Inflammatory macrophage treated with lipopolysaccharide for 1 hour (primary cell): ENCODE results near the gene TOPAZ1.

ENCODE experiments used
- DNase-seq, 2 donors: peaks; one replicate each; pipeline ENCODE4 v3.0.0-alpha.2; 2020 to 2022

TOPAZ1 gene

DNA sequence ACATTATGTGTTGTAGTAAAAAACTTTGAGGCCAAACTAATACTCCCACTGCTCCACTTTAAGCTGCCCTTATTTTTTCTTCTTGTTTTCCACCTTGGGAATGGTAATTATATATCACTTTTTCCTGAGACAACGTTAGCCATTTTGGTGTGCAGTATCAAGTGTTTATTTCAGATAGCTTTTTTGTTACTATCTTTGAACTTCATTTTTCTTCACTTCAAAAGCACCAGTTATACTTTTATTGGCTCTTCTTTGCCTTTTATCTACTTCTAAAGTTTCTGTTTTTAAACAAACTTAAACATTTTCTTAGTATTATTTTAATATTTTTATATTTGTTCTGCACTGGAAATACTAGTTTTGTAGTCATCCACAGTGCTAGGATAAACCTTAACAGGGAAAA, 6.5 kb downstream of the TOPAZ1 start:
- no peak for DNase-seq

DNA sequence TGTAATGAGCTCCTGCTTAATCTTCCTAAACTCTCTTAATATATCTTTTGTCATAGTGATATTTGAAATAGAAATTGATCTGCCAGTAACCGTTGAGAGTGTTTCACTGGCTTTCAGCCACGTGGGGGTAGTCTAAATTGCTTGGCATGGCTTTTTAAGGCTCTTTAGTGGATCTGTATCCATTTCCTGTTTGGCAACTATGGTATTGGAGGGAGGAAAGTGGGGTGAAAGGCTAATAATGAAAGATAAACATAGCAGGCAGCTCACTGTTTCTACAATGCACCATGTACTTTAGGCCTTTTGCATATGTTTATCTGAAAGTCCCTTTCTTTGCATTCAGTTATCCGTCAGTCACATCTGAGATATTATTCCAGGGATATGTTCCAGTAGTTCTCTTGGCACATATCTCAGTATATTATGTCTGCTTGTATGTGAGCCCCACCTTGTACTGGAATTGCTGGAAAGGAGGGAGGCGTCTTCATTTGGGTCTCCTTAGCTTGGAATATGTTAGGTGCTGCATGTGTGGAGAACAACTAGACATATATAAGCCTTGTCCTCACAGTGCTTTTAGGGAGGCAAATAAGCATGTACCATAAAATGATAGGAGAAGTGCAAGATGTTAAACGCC, 10.8 kb downstream of the TOPAZ1 start:
- DNase-seq = no peak

DNA sequence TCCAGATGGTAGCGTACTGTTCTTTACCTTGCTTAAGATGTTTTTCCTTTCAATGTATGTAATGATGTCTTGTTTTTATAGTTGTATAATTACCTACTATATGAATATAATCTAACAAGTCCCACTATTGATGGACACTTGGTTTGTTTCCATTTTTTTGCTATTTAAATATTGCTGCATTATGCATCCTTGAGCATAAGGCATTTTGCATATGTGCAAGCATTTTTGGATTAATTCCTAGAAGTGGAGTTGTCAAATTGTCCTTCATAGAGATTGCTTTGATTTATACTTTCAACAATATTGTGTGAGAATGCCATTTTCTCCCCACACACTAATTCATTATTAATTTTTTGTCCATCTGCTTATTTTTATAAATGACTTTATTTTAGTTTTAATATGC, 17.7 kb downstream of the TOPAZ1 start:
- no peak for DNase-seq

DNA sequence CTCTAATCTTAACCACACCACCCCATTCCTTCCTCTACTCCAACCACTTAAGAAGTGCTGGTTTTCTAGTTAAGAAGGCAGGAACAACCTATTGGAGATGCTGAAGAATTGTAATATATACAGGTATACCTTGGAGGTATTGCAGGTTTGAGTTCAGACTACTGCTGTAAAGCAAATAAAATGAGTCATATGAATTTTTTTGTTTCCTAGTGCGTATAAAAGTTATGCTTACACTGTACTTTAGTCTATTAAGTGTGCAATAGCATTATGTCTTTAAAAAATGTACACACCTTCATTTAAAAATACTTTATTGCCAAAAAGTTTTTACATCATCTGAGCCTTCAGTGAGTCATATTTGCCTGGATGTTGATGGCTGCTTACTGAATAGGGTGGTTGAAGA, 22.5 kb downstream of the TOPAZ1 start:
- DNase-seq = no peak

DNA sequence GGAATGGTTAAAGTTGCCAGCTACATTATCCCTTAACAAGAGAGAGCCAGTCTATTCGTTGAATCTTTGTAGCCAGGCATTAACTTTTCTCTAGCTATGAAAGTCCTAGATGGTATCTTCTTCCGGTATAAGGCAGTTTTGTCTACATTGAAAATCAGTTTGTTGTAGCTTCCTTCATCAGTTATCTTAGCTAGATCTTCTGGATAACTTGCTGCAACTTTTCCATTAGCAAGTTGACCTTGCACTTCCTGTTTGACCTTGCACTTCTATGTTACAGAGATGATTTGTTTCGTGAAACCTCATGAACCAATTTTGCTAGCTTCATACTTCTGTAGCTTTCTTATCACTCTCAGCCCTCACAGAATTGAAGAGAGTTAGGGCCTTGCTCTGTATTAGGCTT, 24.1 kb downstream of the TOPAZ1 start:
- no peak for DNase-seq

DNA sequence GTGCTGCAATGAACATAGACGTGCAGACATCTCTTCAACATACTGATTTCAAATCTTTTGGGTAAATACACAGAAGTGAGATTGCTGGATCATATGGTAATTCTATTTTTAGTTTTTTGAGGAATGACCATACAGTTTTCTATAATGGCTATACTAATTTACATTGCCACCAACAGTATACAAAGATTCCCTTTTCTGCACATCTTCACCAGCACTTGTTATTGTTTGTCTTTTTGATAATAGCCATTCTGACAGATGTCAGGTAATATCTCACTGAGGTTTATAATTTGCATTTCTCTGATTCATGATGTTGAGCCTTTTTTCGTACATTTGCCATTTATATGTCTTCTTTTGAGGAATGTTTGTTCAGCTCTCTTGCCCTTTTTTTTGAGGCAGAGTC, 30.5 kb downstream of the TOPAZ1 start:
- DNase-seq = no peak

DNA sequence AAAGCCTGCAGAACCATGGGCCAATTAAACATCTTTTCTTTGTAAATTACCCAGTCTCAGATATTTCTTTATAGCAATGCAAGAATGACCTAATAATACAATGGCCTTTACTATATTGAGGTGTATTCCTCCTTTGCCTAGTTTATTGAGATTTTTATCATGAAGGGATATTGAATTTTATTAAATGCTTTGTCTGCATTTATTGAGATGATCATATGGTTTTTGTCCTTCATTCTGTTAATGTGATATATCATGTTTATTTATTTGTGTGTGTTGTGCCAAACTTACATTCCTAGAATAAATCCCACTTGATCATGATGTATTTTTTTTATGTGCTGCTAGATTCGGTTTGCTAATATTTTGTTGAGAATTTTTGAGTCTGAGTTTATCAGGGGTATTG, 36.2 kb downstream of the TOPAZ1 start:
- DNase-seq = no peak

DNA sequence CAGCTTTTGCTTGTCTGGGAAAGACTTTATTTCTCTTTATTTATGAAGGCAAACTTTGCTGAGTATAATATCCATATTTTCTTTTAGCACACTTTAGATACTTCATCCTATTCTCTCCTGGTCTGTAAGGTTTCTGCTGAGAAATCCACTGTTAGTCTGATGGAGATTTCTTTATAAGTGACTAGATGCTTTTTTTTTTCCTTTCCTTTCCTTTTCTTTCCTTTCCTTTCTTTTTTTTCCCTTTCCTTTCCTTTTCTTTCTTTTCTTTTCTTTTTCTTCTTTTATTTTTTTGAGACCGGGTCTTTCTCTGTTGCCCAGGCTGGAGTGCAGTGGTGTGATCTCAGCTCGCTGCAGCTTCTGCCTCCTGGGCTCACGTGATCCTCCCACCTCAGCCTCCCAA, 38.4 kb downstream of the TOPAZ1 start:
- DNase-seq = no peak

DNA sequence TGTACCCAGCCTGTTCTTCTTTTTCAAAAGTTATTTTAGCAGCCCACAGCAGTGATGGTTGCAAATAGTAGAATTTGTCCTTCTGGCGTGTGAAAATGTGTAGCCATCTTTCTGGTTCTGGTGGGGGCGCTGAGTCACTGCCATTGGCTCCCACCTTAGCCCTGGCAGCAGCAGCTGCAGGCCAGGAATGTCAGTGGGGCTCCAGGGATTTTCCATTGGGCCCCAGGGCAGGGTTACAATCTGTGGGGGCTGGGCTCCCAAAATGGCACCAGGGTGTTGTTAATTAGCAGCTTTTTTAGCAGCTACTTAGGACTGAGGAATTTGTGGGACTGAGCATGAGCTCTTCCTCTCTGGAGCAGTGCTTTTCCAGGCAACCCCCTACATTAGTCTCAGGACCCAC, 38.9 kb downstream of the TOPAZ1 start:
- no peak for DNase-seq

DNA sequence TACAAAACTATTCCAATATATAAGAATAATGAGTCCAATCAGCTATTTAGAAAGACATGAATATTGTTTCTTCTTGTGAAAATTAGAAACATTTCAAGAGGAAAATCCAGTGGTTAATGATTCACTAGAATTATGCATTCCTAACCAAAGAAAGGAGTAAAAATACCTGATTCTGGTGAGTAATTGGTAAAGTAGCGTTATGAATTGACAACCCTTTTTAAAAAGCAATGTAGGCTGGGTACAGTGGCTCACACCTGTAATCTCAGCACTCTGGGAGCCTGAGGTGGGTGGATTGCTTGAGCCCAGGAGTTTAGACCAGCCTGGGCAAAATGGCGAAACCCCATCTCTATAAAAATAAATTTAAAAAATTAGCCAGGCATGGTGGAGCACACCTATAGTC, 43.3 kb downstream of the TOPAZ1 start:
- DNase-seq = no peak

DNA sequence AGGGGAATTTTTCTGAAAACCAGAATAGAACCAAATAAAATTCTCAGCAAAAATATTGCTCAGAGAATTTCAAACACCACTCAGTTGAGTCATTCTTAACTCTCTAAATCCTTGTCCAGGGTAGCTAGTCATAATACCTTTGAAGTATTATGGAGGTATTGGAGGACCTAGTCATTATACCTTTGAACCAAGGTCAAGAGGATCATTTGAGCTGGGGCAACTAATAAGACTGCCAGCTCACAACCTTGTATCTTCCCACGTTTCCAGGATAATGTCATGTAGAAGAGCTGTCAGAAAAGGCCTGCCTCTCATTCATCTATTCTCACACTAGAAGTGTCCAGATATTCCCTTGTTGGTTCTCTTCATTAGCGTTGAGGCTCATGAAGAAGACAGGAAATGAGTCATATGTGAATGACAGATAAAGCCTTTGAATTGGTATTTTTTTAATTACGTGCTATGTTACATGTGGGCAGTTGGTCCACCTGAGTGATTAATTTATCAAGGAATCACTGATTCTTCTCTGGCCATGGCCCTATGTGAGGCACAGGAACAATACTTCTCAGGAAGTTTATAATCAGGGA, 48.3 kb downstream of the TOPAZ1 start:
- DNase-seq = no peak

DNA sequence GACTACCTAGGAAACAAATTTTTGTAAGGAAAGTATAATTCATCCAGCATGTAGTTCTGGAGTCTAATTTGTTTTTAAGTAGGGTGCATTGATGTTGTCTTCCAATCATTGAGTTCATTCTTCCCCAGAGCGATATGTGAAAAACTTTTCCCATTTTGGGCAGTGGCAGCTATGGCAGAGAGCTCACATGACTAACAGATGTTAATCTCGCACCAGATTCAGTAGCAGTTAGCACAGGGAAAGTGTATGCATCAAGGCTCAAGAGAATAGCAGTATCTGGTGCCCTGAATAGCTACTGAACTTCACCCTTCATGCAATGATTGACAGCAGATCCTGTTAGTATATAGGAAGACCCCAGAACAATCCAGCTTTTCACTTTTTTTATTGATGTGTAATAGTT, 50.6 kb downstream of the TOPAZ1 start:
- no peak for DNase-seq

DNA sequence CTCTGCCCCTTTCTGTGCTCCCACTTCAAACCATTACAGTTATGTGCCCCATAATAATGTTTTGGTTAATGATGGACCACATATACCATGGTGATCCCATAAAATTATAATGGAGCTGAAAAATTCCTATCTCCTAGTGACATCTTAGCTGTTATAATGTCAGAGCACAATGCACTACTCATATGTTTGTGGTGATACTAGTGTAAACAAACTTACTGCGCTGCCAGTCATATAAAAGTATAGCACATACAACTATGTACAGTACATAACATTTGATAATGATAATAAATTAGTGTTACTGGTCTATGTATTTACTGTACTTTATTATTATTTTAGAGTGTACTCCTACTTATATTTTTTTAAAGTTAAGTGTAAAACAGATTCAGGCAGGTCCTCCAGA, 51.3 kb downstream of the TOPAZ1 start:
- DNase-seq = no peak

DNA sequence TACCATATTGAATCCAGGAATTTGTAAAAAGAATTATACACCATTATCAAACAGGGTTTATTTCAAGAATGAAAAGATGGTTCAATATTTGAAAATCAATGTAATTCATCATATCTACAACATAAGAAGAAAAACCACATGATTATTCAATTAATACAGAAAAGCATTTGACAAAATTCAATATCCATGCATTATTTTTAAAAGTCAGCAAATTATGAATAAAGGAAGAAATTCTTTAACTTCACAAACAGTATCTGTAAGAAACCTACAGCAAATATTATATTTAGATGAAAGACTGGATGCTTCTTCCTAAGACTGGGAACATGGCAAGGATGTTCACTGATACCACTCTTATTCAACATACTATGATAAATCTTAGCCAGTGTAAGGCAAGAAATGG, 55.6 kb downstream of the TOPAZ1 start:
- no peak for DNase-seq

DNA sequence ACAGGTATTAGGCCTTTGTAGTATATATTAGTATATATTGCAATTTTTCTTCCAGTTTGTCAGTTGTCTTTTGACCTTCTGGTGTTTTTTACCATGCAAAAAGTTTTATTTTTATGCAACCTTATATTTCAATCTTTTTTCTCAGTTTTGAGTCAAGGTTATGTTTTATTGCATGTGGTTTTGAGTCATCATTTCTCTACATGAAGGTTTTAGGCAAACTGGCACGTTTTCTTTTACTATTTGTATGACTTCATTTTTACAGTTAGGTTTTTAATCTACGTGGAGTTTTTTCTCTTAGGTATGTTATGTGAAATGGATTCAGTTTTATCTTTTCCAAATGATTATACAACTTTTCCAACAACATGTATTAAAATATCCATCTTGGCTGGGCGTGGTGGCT, 60.1 kb downstream of the TOPAZ1 start:
- no peak for DNase-seq

DNA sequence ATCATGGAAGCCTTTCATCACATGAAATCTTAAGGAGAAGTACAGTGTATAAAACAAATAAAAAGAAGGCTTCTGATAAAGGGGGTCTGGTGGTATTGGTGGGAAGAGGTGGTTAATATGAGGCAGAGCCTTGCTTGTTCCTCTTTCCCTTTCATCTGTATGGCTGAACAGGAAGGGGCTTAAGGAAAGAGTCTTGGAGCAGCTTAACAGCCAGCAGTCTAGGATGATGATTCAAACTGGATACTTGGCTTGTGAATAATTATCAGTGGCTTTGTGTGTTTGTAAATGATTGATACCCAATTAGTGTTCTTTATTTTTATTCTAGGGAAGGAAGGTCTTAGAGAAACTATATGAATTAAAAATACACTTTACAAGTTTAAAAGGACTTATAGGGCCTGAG, 67.8 kb downstream of the TOPAZ1 start:
- no peak for DNase-seq

DNA sequence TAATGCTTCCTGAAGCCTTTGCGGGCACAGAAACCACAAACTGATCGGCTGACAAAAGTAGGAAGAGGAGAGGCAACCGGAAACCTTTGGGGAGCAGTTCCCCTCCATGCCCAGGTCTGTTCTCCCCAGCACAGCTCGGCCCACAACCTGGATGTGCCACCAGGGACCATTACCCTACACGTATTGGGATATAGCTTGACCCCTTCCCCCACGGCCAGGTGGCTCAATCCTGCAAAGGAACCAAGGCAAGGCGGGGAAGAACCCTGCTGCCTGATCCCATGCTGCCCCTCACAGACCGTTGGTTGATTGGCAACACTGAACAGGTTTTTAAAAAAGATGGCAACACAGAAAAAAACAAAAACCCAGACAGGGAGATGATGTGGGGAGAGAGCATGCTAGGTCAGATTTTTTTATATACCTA, 77.2 kb downstream of the TOPAZ1 start:
- no peak for DNase-seq

DNA sequence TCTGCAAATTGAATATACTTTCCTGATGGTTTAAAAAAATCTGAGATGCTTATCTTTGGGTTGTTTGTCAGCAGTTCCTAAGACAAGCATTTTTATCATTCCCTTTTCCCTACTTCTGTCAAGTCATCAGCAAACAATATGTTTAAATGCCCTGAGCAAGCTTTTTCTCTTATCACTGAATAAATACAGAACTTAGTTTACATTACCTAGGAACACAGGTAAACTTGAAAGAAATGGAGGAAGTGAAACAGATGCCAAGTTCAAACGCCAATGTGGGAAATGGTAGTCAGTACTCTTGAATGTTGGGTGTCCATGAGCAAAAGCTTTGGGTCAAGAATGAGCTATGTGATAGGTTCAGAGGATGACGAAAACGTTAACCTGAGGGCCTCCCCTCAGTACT, 79.6 kb downstream of the TOPAZ1 start:
- DNase-seq = no peak

DNA sequence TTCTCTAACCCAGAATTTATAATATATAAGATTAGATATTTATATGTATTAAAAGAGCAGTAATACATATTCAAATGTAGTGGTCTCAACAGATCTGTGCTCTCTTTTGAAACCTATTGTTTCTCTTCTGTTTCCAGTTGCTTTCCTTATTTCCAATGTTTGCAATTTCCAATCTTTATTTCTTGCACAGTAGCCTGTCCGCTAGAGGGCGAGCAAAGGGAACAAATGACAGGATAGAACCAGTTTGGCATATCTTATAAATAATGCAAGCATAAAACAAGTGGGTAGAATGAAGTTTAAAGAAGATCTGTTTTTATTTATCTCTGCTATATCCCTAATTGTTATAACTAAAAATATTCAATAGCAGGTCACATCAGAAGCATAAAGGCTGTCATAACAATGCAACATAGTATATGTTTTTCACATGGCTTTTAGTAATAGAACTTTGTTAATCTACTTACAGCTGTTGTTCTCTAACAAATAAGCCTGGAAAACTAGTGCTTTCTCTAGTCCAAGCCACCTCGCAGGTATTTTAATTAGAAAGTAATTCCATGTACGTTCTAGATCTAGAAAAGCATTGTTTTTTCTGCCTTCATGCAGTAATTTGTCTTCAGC, 81.8 kb downstream of the TOPAZ1 start:
- peak; percentile 36 to 78 for DNase-seq

DNA sequence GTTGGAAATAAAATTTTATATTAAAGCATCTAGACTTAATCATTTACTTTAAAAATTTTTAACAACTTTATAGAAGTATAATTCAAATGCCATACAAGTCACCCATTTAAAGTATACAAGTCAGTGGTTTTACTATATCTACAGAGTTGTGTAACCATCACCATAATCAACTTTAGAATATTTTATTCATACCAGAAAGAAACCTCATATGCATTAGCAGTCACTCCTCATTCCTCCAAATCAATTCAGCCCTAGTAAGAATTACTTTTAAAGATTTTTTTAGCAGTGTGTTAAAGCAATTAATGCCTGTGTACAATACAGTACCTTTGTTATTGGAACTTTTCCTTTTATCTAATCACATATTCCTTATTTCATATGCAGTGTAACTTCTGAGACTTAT, 82.9 kb downstream of the TOPAZ1 start:
- DNase-seq = no peak

DNA sequence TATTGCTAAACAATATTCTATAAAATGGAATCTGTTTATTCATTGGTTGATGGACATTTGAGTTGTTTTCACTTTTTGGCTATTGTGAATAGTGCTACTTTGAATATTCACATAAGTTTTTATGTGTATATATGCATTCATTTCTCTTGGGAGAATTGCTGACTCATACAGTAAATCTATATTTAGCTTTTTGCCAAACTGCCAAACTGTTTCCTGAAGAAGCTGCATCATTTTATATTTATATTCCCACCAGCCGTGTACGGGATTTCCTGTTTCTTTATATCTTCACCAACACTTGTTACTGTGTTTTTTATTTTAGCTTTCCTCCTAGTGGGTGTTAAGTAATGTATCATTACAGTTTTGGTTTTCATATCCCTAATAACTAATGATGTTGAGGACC, 84.3 kb downstream of the TOPAZ1 start:
- no peak for DNase-seq

DNA sequence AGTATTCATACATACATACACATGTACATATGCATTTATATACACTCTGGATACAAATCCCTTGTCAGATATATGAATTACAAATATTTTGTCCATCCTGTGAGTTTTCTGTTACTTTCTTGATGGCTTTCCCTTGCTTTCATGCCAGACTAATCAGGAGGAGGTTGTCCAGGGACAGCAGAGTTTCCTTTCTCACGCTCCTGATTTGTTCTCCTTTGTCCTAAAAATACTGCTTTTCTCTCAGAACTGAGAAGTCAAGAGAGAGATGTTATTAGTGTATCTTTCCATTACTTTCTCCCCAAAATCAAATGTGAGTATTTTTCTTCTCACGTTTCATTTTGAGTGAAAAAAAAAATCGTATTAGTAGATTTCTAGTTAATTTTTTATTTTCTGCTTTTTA, 84.8 kb downstream of the TOPAZ1 start:
- DNase-seq = no peak

DNA sequence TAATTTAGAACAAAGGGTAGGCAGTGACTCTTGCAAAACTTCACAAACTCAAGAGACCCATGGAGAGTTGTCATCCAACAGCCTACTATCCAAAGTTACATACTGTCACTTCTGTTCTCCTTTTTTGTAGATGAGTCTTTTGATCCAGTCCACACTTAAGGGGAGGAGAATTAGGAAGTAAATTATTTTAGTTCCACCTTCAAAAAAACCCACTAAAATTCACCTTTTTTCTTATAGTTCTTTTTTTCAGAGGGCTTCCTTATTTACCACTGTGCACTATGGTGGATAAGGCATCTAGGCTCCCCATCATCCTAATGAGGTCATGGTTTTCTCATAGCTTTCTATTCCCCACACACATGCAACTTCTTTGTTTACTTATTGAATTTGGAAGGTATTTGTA, 88.3 kb downstream of the TOPAZ1 start:
- DNase-seq = peak; percentile 8 to 62

DNA sequence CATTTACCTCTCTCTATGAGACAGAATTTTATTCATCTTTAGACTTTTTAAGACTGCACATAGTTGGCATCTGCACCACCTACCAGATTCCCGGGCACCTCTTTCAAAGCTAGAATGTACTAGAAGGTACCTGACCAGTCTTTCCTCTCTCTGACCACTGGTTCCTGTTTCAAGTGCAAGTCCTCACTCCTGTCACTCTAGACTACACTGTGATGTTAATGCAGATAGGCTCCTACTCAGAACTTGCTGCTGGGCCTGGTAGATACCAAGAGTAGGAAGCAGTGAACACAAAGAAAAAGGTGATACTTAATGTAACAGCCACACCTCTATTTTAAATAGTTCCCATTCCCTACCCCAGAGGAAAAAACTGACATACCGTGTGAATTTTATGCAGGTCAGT, 88.8 kb downstream of the TOPAZ1 start:
- no peak for DNase-seq

DNA sequence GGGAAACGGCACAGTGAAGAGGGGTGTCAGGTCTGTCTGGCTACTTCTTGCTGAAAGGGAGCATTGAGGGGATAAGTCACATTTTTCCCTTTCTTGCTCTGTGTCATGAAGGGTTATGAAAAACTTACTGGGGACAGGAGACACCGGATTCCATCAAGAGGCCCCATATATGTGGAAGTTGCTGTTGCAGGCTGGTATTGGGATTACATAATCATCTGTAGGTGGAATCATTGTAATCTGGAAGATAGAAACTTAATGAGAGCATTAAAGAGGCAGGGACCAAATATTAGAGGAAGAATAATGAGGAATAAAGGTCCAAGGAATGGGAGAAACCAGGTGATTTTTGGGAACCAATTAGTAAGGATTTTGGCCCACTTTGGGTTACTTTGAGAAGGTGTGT, 92.6 kb downstream of the TOPAZ1 start:
- peak; percentile 18 to 54 for DNase-seq
